ENCODE measurements around the gene HORMAD2. TPM values are rescaled to one million over a fixed set of nuclear protein-coding genes. Genes with fewer than 3 reads are reported as not detected.

Gene HORMAD2
- total and polyA plus RNA-seq, 9 of the 15 experiments (the other 6 are each of a cell fraction or from before 2014, with no cell fraction given) = not detected

DNA sequence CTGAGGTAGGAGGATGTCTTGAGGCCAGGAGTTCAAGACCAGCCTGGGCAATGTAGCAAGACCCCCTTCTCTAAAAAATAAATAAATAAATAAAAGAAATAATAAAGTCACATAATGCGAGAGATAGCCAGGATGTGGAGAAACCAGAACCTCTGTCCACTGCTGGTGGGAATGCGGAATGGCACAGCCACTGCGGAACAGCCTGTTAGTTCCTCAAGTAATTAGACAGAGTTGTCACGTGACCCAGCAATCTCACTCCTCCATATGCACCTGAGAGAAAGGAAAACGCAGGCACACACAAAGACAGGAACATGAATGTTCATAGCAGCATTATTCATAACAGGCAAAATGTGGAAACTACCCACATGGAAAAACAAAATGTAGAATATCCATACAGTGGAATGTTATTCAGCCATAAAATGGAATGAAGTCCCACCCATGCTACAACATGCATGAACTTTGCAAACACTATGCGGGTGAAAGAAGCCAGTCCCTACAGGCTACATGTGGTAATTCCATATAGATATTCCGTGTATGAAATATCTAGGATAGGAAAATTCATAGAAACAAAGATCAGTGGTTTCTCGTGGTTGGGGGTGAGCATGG lies 138.9 kb downstream of the HORMAD2 start (continued):
- TF ChIP-seq ETV6 (IDR thresholded peaks at IDR 0.05; ENCODE audit: borderline replicate concordance in 1 of 2, low read depth in 2 of 2, low read length in 1 of 2) (no peak), ETV6 (CRISPR knock-in tag; IDR thresholded peaks at IDR 0.05; ENCODE audit: borderline replicate concordance) (no peak), NCOA4 (IDR thresholded peaks at IDR 0.05; ENCODE audit: partially characterized antibody) (no peak), EWSR1 (IDR thresholded peaks at IDR 0.05; ENCODE audit: borderline replicate concordance, low read depth, partially characterized antibody) (no peak), ZNF124 (CRISPR knock-in tag; IDR thresholded peaks at IDR 0.05) (no peak), TOE1 (IDR thresholded peaks at IDR 0.05; ENCODE audit: borderline replicate concordance) (peak; percentile 98), TOE1 (CRISPR knock-in tag; IDR thresholded peaks at IDR 0.05; ENCODE audit: borderline replicate concordance, low read depth) (no peak), ZNF134 (CRISPR knock-in tag; conservative IDR thresholded peaks at IDR 0.05) (no peak), HEY1 (CRISPR knock-in tag; IDR thresholded peaks at IDR 0.05; ENCODE audit: borderline replicate concordance) (no peak), KHSRP (IDR thresholded peaks at IDR 0.05) (no peak), SMARCC2 (IDR thresholded peaks at IDR 0.05; ENCODE audit: low read depth) (no peak), BRD9 (IDR thresholded peaks at IDR 0.05; ENCODE audit: low read depth, partially characterized antibody) (no peak), SNIP1 (IDR thresholded peaks at IDR 0.05; ENCODE audit: low read depth) (no peak), ELF4 (CRISPR knock-in tag; IDR thresholded peaks at IDR 0.05) (no peak), POLR2G (IDR thresholded peaks at IDR 0.05; ENCODE audit: low read depth, low read length) (no peak), RAD51 (IDR thresholded peaks at IDR 0.05; ENCODE audit: borderline replicate concordance, low read depth) (peak; percentile 98), NR3C1 (CRISPR knock-in tag; IDR thresholded peaks at IDR 0.05) (no peak), RFX5 (IDR thresholded peaks at IDR 0.05; ENCODE audit: low read depth, low read length) (no peak), ADNP (tag; IDR thresholded peaks at IDR 0.05) (peak; percentile 59; the same call in 1 of the 2 replicates), NR4A1 (CRISPR knock-in tag; IDR thresholded peaks at IDR 0.05) (no peak), NR4A1 (tag; IDR thresholded peaks at IDR 0.05) (no peak), RCOR1 (IDR thresholded peaks at IDR 0.05; ENCODE audit: borderline replicate concordance in 1 of 2, low read depth in 2 of 2, low read length in 2 of 2) (0 out of 4 replicates have a peak, but pooled peaks of 1 of the 2 experiments have one; percentile 13), TEAD2 (tag; IDR thresholded peaks at IDR 0.05) (peak; percentile 97), HOXB6 (CRISPR knock-in tag; IDR thresholded peaks at IDR 0.05; ENCODE audit: borderline replicate concordance) (no peak)
- TF ChIP-seq, protein P1, sequence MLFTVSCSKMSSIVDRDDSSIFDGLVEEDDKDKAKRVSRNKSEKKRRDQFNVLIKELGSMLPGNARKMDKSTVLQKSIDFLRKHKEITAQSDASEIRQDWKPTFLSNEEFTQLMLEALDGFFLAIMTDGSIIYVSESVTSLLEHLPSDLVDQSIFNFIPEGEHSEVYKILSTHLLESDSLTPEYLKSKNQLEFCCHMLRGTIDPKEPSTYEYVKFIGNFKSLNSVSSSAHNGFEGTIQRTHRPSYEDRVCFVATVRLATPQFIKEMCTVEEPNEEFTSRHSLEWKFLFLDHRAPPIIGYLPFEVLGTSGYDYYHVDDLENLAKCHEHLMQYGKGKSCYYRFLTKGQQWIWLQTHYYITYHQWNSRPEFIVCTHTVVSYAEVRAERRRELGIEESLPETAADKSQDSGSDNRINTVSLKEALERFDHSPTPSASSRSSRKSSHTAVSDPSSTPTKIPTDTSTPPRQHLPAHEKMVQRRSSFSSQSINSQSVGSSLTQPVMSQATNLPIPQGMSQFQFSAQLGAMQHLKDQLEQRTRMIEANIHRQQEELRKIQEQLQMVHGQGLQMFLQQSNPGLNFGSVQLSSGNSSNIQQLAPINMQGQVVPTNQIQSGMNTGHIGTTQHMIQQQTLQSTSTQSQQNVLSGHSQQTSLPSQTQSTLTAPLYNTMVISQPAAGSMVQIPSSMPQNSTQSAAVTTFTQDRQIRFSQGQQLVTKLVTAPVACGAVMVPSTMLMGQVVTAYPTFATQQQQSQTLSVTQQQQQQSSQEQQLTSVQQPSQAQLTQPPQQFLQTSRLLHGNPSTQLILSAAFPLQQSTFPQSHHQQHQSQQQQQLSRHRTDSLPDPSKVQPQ (CRISPR knock-in tag; IDR thresholded peaks at IDR 0.05; ENCODE audit: borderline replicate concordance) = no peak
- TF ChIP-seq, protein P2, sequence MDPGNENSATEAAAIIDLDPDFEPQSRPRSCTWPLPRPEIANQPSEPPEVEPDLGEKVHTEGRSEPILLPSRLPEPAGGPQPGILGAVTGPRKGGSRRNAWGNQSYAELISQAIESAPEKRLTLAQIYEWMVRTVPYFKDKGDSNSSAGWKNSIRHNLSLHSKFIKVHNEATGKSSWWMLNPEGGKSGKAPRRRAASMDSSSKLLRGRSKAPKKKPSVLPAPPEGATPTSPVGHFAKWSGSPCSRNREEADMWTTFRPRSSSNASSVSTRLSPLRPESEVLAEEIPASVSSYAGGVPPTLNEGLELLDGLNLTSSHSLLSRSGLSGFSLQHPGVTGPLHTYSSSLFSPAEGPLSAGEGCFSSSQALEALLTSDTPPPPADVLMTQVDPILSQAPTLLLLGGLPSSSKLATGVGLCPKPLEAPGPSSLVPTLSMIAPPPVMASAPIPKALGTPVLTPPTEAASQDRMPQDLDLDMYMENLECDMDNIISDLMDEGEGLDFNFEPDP (CRISPR knock-in tag; IDR thresholded peaks at IDR 0.05) = no peak
